ENCODE measurements around the gene RPL14. TPM values are rescaled to one million over a fixed set of nuclear protein-coding genes. Genes with fewer than 3 reads are reported as not detected.
A peak's percentile ranks its signal among the peaks of the same experiment; 100 is the strongest.

The RPL14 gene
- total RNA-seq, 3 donors from 2014 or later (not counting 1 experiment from before 2014, with no cell fraction given) = 1,298 to 1,589 (median 1,441) TPM

DNA sequence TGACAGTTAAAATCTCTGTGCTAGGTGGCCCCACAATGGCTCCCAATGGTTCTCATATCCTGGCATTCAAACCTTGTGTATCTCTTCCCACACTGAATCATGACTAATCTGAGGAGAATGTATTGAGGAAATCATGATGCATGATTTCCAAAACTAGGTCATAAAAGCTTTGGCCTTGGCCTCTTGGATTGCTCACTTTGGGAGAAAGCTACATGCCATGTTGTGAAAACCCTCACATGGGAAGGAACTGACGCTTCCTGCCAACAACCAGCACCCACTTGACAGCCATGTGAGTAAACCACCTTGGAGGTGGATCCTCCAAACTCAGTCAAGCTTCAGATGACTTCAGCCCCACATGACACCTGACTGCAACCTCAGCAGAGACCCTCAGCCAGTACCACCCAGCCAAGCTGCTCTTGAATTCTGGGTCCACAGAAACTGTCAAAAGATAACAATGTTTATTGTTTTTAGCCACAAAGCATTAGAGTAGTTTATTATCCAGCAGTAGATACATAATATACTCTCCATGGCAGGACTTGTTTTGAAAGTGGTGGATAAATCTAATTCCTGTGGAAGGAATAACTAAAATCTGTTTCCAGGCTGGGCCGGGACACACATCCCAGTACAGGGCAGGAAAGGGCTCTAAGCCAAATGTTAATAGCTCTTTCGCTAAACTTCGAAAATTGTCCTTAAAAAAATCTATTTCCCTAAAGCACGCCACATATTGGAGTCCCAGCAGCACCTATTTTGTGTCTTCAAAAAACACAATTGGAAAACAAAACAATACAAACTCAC lies 47.7 kb downstream of the RPL14 start:
- Histone ChIP-seq H3K9me3 (ENCODE audit: control insufficient read depth, insufficient read depth, low read length) (no peaks in the 10 kb centered on the region), H3K4me3 (ENCODE audit: low read length) (no peak overlapping the region), H3K4me1 (ENCODE audit: control insufficient read depth, insufficient read depth, low read length) (peaks cover 6% of the 10 kb centered on the region), H3K27me3 (ENCODE audit: control insufficient read depth, insufficient read depth, low read length) (no peaks in the 10 kb centered on the region), H3K27ac (ENCODE audit: low read length) (no peak overlapping the region), H3K36me3 (ENCODE audit: control insufficient read depth, insufficient read depth, low read length) (no peaks in the 10 kb centered on the region)
- no peaks in the 10 kb centered on the region for H3K36me3 Mint-ChIP-seq
- TF ChIP-seq, protein P1, sequence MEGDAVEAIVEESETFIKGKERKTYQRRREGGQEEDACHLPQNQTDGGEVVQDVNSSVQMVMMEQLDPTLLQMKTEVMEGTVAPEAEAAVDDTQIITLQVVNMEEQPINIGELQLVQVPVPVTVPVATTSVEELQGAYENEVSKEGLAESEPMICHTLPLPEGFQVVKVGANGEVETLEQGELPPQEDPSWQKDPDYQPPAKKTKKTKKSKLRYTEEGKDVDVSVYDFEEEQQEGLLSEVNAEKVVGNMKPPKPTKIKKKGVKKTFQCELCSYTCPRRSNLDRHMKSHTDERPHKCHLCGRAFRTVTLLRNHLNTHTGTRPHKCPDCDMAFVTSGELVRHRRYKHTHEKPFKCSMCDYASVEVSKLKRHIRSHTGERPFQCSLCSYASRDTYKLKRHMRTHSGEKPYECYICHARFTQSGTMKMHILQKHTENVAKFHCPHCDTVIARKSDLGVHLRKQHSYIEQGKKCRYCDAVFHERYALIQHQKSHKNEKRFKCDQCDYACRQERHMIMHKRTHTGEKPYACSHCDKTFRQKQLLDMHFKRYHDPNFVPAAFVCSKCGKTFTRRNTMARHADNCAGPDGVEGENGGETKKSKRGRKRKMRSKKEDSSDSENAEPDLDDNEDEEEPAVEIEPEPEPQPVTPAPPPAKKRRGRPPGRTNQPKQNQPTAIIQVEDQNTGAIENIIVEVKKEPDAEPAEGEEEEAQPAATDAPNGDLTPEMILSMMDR (IDR thresholded peaks at IDR 0.05) = no peak
- no peak for ATAC-seq
- 92% methylated on average over 5 of the region's 5 CpGs for whole genome bisulfite sequencing (ENCODE audit: insufficient coverage)
- H3K27ac Mint-ChIP-seq = peak overlapping the region; percentile 27 to 81
- H3K4me1 Mint-ChIP-seq = peaks cover 9 to 15% of the 10 kb centered on the region in 2 donors
- intact Hi-C loops (cut with micrococcal nuclease) = no loop called here
- H3K9me3 Mint-ChIP-seq = no peaks in the 10 kb centered on the region
- H3K27me3 Mint-ChIP-seq (ENCODE audit: low read depth in 2 of 2) = no peaks in the 10 kb centered on the region
- DNase-seq = no peak
- peak overlapping the region; percentile 93 for H3K4me3 Mint-ChIP-seq

DNA sequence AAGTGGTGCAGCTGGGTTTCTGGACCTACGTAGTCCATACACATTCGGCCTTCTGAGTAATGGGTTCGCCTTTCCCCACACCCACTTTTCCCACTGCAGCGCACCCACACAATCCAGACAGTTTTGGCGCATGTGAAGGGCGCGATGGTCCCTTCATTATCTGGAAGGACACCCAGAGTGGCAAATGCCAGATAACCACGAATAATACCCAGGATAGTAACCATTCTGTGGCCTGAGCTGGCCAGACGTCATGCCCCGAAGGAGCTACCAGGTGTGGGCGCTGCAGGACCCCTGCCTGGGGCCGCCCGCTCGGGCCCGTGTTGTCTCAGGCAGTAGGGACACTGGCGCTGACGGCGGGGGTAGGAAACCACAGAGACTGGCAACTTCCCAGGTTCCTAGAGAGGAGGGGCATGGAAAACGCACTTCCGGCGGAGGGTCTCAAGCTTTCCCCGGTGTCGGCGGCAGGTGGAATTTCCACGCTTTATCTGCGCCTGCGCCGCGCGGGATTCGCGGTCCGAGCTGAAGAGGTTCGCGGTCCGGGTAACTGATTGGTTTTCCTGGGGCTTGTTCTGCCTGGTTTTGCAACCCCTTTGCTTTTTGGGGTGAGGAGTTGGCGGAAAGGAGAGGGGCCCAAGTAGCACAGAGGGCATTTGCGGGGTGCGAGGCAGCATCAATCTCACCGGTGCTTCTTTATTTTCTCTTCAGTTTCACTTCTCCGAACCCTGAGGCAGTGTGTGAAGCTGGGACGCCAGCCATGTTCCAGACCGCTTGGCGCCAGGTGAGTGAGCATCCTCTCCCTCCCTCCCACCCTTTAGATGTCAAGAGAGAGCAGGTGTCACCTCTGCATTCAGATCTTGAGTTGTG lies 48.7 kb downstream of the RPL14 start, which contains the start of gene ZNF620:
TSS of gene ZNF620 (plus strand) at position 441 of the 864 bp plus-strand sequence. CDS start at position 755, 314 bp downstream.
- TF ChIP-seq, protein P1 (IDR thresholded peaks at IDR 0.05) = peak; percentile 35
- H3K9me3 ChIP-seq (ENCODE audit: control insufficient read depth, insufficient read depth, low read length) = no peaks in the 10 kb centered on the region
- Mint-ChIP-seq H3K4me1 (peaks cover 8 to 15% of the 10 kb centered on the region in 2 donors), H3K36me3 (no peaks in the 10 kb centered on the region), H3K27me3 (ENCODE audit: low read depth in 2 of 2) (no peaks in the 10 kb centered on the region), H3K9me3 (no peaks in the 10 kb centered on the region), H3K27ac (peak within 1 kb of the TSS; percentile 81 to 87), H3K4me3 (peak within 1 kb of the TSS; percentile 93)
- ATAC-seq (peak; percentile 81 to 86 (median 84)), DNase-seq (peak; percentile 35 to 68)
- peaks cover 6% of the 10 kb centered on the region for H3K4me1 ChIP-seq (ENCODE audit: control insufficient read depth, insufficient read depth, low read length)
- 10% methylated on average over 44 of the region's 44 CpGs for WGBS (ENCODE audit: insufficient coverage)
- H3K36me3 ChIP-seq (ENCODE audit: control insufficient read depth, insufficient read depth, low read length) = no peaks in the 10 kb centered on the region
- H3K27ac ChIP-seq (ENCODE audit: low read length) = peak within 1 kb of the TSS; percentile 63
- no peaks in the 10 kb centered on the region for H3K27me3 ChIP-seq (ENCODE audit: control insufficient read depth, insufficient read depth, low read length)
- H3K4me3 ChIP-seq (ENCODE audit: low read length) = peak within 1 kb of the TSS; percentile 90
- intact Hi-C loops (cut with micrococcal nuclease) = no loop called here

DNA sequence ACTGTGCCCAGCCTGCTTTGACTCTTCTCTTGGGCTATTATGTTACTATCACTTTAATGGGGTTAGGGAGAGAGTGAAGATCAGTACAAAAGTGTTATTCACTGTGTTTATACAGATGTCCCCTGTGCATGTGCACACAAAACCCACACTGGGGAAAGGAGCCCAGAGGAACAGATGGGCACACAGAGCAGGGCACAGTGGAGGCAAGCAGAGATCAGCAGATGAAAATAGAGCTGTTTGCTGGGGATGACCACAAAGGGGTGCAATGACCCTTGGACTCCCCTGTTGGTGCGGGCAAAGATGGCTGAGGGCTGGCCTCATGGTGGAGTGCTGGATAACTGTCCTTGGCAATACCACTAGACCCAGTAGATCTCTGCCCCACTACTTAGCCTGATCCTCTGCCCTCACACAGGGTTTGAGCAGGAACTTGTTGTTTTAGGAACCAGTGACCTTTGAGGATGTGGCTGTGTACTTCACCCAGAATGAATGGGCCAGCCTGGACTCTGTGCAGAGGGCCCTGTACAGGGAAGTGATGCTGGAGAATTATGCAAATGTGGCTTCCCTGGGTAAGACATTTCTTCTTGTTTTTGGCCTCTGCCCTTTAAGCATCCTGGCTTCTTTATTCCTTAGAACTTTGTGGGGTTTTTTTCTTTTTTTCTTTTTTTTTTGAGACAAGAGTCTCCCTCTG lies 54.0 kb downstream of the RPL14 start:
- H3K9me3 ChIP-seq (ENCODE audit: control insufficient read depth, insufficient read depth, low read length) = no peaks in the 10 kb centered on the region
- no peak overlapping the region for H3K4me3 ChIP-seq (ENCODE audit: low read length)
- Mint-ChIP-seq H3K4me1 (peaks cover 7 to 8% of the 10 kb centered on the region in 2 donors), H3K4me3 (no peak overlapping the region), H3K9me3 (no peaks in the 10 kb centered on the region), H3K36me3 (no peaks in the 10 kb centered on the region), H3K27me3 (ENCODE audit: low read depth in 2 of 2) (no peaks in the 10 kb centered on the region), H3K27ac (no peak overlapping the region)
- WGBS (ENCODE audit: insufficient coverage) = 100% methylated on average over 1 of the region's 1 CpG
- intact Hi-C loops (cut with micrococcal nuclease) = no loop called here
- no peak for DNase-seq
- ATAC-seq = no peak
- H3K27ac ChIP-seq (ENCODE audit: low read length) = no peak overlapping the region
- TF ChIP-seq, protein P1 (IDR thresholded peaks at IDR 0.05) = no peak
- H3K4me1 ChIP-seq (ENCODE audit: control insufficient read depth, insufficient read depth, low read length) = no peaks in the 10 kb centered on the region
- H3K36me3 ChIP-seq (ENCODE audit: control insufficient read depth, insufficient read depth, low read length) = peaks cover 10% of the 10 kb centered on the region
- H3K27me3 ChIP-seq (ENCODE audit: control insufficient read depth, insufficient read depth, low read length) = no peaks in the 10 kb centered on the region
